ENCODE measurements around the gene LNP1. TPM values are rescaled to one million over a fixed set of nuclear protein-coding genes. Genes with fewer than 3 reads are reported as not detected.

The LNP1 gene
- total RNA-seq, 1 experiment from 2014 or later, result 6.7 TPM

GRCh38 chr3:100492059-100493006 lies 91.0 kb downstream of the LNP1 start, which contains the start of gene TMEM45A:
Gene TMEM45A (plus strand): TSS chr3:100492619. CDS start chr3:100555212, 62,593 bp downstream.
- Mint-ChIP-seq H3K4me3 (peak within 1 kb of the TSS; percentile 89), H3K27me3 (ENCODE audit: low read depth) (peaks cover 5% of the 10 kb centered on the region), H3K9me3 (peaks cover 4% of the 10 kb centered on the region), H3K27ac (peak within 1 kb of the TSS; percentile 70), H3K4me1 (peaks cover 11% of the 10 kb centered on the region), H3K36me3 (no peaks in the 10 kb centered on the region)
- CTCF ChIA-PET, result interaction anchor here (0.8 to 1.4 kb wide), 4 partner anchors 29 to 218 kb away, joined by 3 to 12 read pairs (median 4); no protein-coding TSS in a partner anchor
- ATAC-seq (peak; percentile 99), DNase-seq (ENCODE audit: low spot score) (peak; percentile 98)
- POLR2A ChIA-PET, result interaction anchor here (0.5 kb wide), 2 partner anchors 28 to 217 kb away, joined by 3 to 4 read pairs; partner anchors contain the start of gene TFG
- no peak for TF ChIP-seq ATF6 (CRISPR knock-in tag; IDR thresholded peaks at IDR 0.05)
- no peak for TF ChIP-seq IRF1 (CRISPR knock-in tag; IDR thresholded peaks at IDR 0.05)
- no peak for TF ChIP-seq ZNF423 (CRISPR knock-in tag; IDR thresholded peaks at IDR 0.05)
- no peak for TF ChIP-seq ZNF671 (CRISPR knock-in tag; IDR thresholded peaks at IDR 0.05)
- TF ChIP-seq KAT7 (CRISPR knock-in tag; IDR thresholded peaks at IDR 0.05; ENCODE audit: borderline replicate concordance), result no peak
- TF ChIP-seq ZNF263 (CRISPR knock-in tag; IDR thresholded peaks at IDR 0.05; ENCODE audit: low read depth), result no peak
- no peak for TF ChIP-seq HMGXB4 (CRISPR knock-in tag; IDR thresholded peaks at IDR 0.05)
- TF ChIP-seq ATF1 (CRISPR knock-in tag; IDR thresholded peaks at IDR 0.05), result no peak
- TF ChIP-seq MYBL2 (CRISPR knock-in tag; IDR thresholded peaks at IDR 0.05), result 0 out of 2 replicates have a peak, but pooled peaks have one; percentile 64
- no peak for TF ChIP-seq ZNF317 (CRISPR knock-in tag; IDR thresholded peaks at IDR 0.05; ENCODE audit: borderline replicate concordance, low read depth)
- 0 out of 2 replicates have a peak, but pooled peaks have one; percentile 17 for TF ChIP-seq AFF4 (CRISPR knock-in tag; IDR thresholded peaks at IDR 0.05; ENCODE audit: borderline replicate concordance)
- no peak for TF ChIP-seq ZMAT4 (CRISPR knock-in tag; IDR thresholded peaks at IDR 0.05)
- TF ChIP-seq FOXP1 (CRISPR knock-in tag; IDR thresholded peaks at IDR 0.05; ENCODE audit: borderline replicate concordance), result peak; percentile 83; the same call in 1 of the 2 replicates
- TF ChIP-seq SMAD3 (CRISPR knock-in tag; IDR thresholded peaks at IDR 0.05; ENCODE audit: borderline replicate concordance), result no peak
- peak; percentile 13; the same call in 1 of the 2 replicates for TF ChIP-seq HMGA2 (CRISPR knock-in tag; IDR thresholded peaks at IDR 0.05)
- TF ChIP-seq CREB1 (CRISPR knock-in tag; IDR thresholded peaks at IDR 0.05), result no peak
- no peak for TF ChIP-seq MLX (CRISPR knock-in tag; IDR thresholded peaks at IDR 0.05)
- TF ChIP-seq ELF4 (CRISPR knock-in tag; IDR thresholded peaks at IDR 0.05; ENCODE audit: low read depth), result no peak
- TF ChIP-seq CBFB (CRISPR knock-in tag; IDR thresholded peaks at IDR 0.05; ENCODE audit: low read depth), result no peak
- TF ChIP-seq MAX (CRISPR knock-in tag; IDR thresholded peaks at IDR 0.05), result peak; percentile 71; the same call in 1 of the 2 replicates
- peak; percentile 64; the same call in 1 of the 2 replicates for TF ChIP-seq TEAD1 (CRISPR knock-in tag; IDR thresholded peaks at IDR 0.05)
- TF ChIP-seq ZBTB43 (CRISPR knock-in tag; IDR thresholded peaks at IDR 0.05), result peak; percentile 69; the same call in 1 of the 2 replicates
- peak; percentile 100 for TF ChIP-seq NFYB (CRISPR knock-in tag; conservative IDR thresholded peaks at IDR 0.05; ENCODE audit: low read depth)
- TF ChIP-seq ETV6 (CRISPR knock-in tag; IDR thresholded peaks at IDR 0.05), result no peak
- TF ChIP-seq TP53 (CRISPR knock-in tag; IDR thresholded peaks at IDR 0.05), result no peak
